NCI-H2029 (cell line): ENCODE data around the gene NFE2L3.
"Not testable (repeated sequence)": the region's sequence is repeated elsewhere in the genome, so short reads cannot be mapped to it uniquely, and the experiment has no call there.

Experiments
- DNase-seq: peaks from one replicate; lab custom pipeline; 2025; lab: John Stamatoyannopoulos, UW

NFE2L3 gene

GRCh38 chr7:26147646-26148306, 4.2 kb upstream of the NFE2L3 start:
- DNase-seq: not testable (repeated sequence)

GRCh38 chr7:26148307-26148700, 3.7 kb upstream of the NFE2L3 start:
- DNase-seq: not testable (repeated sequence)

GRCh38 chr7:26149391-26149977, 2.5 kb upstream of the NFE2L3 start:
- no peak for DNase-seq

GRCh38 chr7:26151096-26151495, 902 bp upstream of the NFE2L3 start:
- no peak for DNase-seq

GRCh38 chr7:26151650-26151952, 397 bp upstream of the NFE2L3 start:
- no peak for DNase-seq

- not testable (repeated sequence) for DNase-seq
Observed at GRCh38 chr7:26152782-26153240, 813 bp downstream of the NFE2L3 start.

GRCh38 chr7:26153241-26153822, 1.3 kb downstream of the NFE2L3 start:
- no peak for DNase-seq

- no peak for DNase-seq
Observed at GRCh38 chr7:26153823-26154783, 2.1 kb downstream of the NFE2L3 start.

GRCh38 chr7:26155531-26156375, 3.8 kb downstream of the NFE2L3 start:
- DNase-seq: no peak

- no peak for DNase-seq
Observed at GRCh38 chr7:26156451-26157420, 4.7 kb downstream of the NFE2L3 start.

GRCh38 chr7:26157520-26158105, 5.6 kb downstream of the NFE2L3 start:
- no peak for DNase-seq

- no peak for DNase-seq
Observed at GRCh38 chr7:26159243-26159642, 7.2 kb downstream of the NFE2L3 start.

- no peak for DNase-seq
Observed at GRCh38 chr7:26160896-26161295, 8.9 kb downstream of the NFE2L3 start.

GRCh38 chr7:26162431-26162830, 10.4 kb downstream of the NFE2L3 start:
- DNase-seq: no peak

GRCh38 chr7:26163804-26164203, 11.8 kb downstream of the NFE2L3 start:
- not testable (repeated sequence) for DNase-seq

GRCh38 chr7:26165950-26166683, 14.1 kb downstream of the NFE2L3 start:
- no peak for DNase-seq

- no peak for DNase-seq
Observed at GRCh38 chr7:26166684-26167266, 14.8 kb downstream of the NFE2L3 start.

GRCh38 chr7:26167303-26167934, 15.4 kb downstream of the NFE2L3 start:
- no peak for DNase-seq
